GM12878 (cell line): Measurements from ENCODE around the gene AK8. TPM values are rescaled to one million over a fixed set of nuclear protein-coding genes. Genes with fewer than 3 reads are reported as not detected.

Source experiments
- ATAC-seq: fragments of 200-7000 bp; cut with Tn5 transposase; 3 replicates; pipeline ENCODE4 v1.9.1; 2020; ENCODE audit warnings: mild to moderate bottlenecking, moderate library complexity
- BruUV-seq: library from RNA; stranded (reverse); fragments of 400-500 nt; replicated peaks from 2 replicates; lab custom pipeline; 2021; lab: Mats Ljungman, UMichigan
- CTCF ChIA-PET: fragments of 300-600 bp; sonication (Branson Sonifier 250); formaldehyde crosslinking; extraction: SDS; loops from one replicate; lab custom pipeline; 2021; ENCODE audit warnings: inconsistent platforms; lab: Yijun Ruan, JAX
- POLR2A ChIA-PET: fragments of 350-600 bp; formaldehyde crosslinking; extraction: SDS; loops from one replicate; lab custom pipeline; 2021; ENCODE audit warnings: inconsistent platforms; lab: Charles Lee
- RAD21 ChIA-PET: fragments of 300-600 bp; sonication (Branson Sonifier 250); formaldehyde crosslinking; loops from one replicate; lab custom pipeline; 2023; ENCODE audit warnings: antibody characterized with exemption; ENCODE audit not compliant: unreplicated experiment; lab: Charles Lee
- SMC1A ChIA-PET: fragments of 300-600 bp; sonication (Branson Sonifier 250); formaldehyde crosslinking; loops from one replicate; lab custom pipeline; 2023; ENCODE audit not compliant: unreplicated experiment, uncharacterized antibody; lab: Charles Lee
- DNase-seq: peaks from one replicate; pipeline ENCODE4 v3.0.0-alpha.2; 2011; ENCODE audit warnings: low read depth, low spot score
- FAIRE-seq: peaks from 3 replicates; lab custom pipeline; 2011; peaks lifted over from hg19 to GRCh38; lab: Jason Lieb, UNC
- H2AFZ ChIP-seq: 2 replicates; pipeline ENCODE4 v1.6.0; 2011; ENCODE audit warnings: low read depth, low read length, control low read depth; ENCODE audit not compliant: control insufficient read depth
- H3K27ac ChIP-seq: 2 replicates; pipeline ENCODE4 v1.5.1; 2011; ENCODE audit warnings: control low read depth; ENCODE audit not compliant: control insufficient read depth, insufficient read depth
- H3K27me3 ChIP-seq, 2 experiments: replicated peaks in 1 of 2; 2 replicates each; pipeline versions ENCODE4 v1.6.0 to v1.6.1; 2011; ENCODE audit warnings: low read length in 1 of 2; ENCODE audit not compliant: control insufficient read depth in 2 of 2, insufficient read depth in 2 of 2
- H3K36me3 ChIP-seq, 2 experiments: 2 replicates each; pipeline ENCODE4 v1.5.1; 2011; ENCODE audit warnings: low read length in 1 of 2; ENCODE audit not compliant: control insufficient read depth in 2 of 2, insufficient read depth in 2 of 2
- H3K4me1 ChIP-seq: 2 replicates; pipeline ENCODE4 v1.6.1; 2011; ENCODE audit warnings: mild to moderate bottlenecking, low read length, moderate library complexity, mixed read lengths; ENCODE audit not compliant: control insufficient read depth, insufficient read depth
- H3K4me2 ChIP-seq: 2 replicates; pipeline ENCODE4 v1.6.0; 2011; ENCODE audit warnings: control low read depth; ENCODE audit not compliant: control insufficient read depth, insufficient read depth
- H3K4me3 ChIP-seq: fragments of 200-600 bp; sonication (generic); 2 replicates; pipeline ENCODE4 v1.5.1; 2016
- H3K79me2 ChIP-seq: 2 replicates; pipeline ENCODE4 v1.6.0; 2011; ENCODE audit warnings: low read length; ENCODE audit not compliant: control insufficient read depth, insufficient read depth
- H3K9ac ChIP-seq: 2 replicates; pipeline ENCODE4 v1.8.0; 2011; ENCODE audit warnings: low read length, control low read depth, mixed read lengths; ENCODE audit not compliant: control insufficient read depth, insufficient read depth
- H3K9me3 ChIP-seq: replicated peaks from 3 replicates; pipeline ENCODE4 v1.5.1; 2011; ENCODE audit warnings: mild to moderate bottlenecking, low read length; ENCODE audit not compliant: control insufficient read depth, insufficient read depth
- H4K20me1 ChIP-seq: 2 replicates; pipeline ENCODE4 v1.6.0; 2011; ENCODE audit not compliant: control insufficient read depth, insufficient read depth
- ATF7 ChIP-seq: fragments of 450-650 bp; IDR thresholded peaks from 2 replicates; pipeline ENCODE4 v1.6.1; 2016; ENCODE audit warnings: low read depth, mild to moderate bottlenecking
- BMI1 ChIP-seq: fragments of 450-650 bp; IDR thresholded peaks from 2 replicates; pipeline ENCODE4 v1.6.1; 2016; ENCODE audit warnings: mild to moderate bottlenecking, moderate library complexity, borderline replicate concordance
- EGR1 ChIP-seq, 2 experiments: IDR thresholded peaks; 1 replicate in 1 of 2; 2 replicates in 1 of 2; pipeline ENCODE4 v1.6.1; 2011 to 2012; ENCODE audit warnings: low read depth in 2 of 2, low read length in 2 of 2, borderline replicate concordance in 1 of 2, mild to moderate bottlenecking in 1 of 2, moderate library complexity in 1 of 2
- GATAD2B ChIP-seq: fragments of 450-650 bp; conservative IDR thresholded peaks from 2 replicates; pipeline ENCODE4 v1.6.1; 2017; ENCODE audit warnings: low read depth, mild to moderate bottlenecking, moderate library complexity
- IKZF2 ChIP-seq, 2 experiments: fragments of 450-650 bp; IDR thresholded peaks; 2 replicates each; pipeline ENCODE4 v1.6.1; 2017; ENCODE audit warnings: mild to moderate bottlenecking in 2 of 2, moderate library complexity in 2 of 2
- IRF4 ChIP-seq: IDR thresholded peaks from 2 replicates; pipeline ENCODE4 v1.6.1; 2011; ENCODE audit warnings: low read depth, low read length
- JUND ChIP-seq: IDR thresholded peaks from 2 replicates; pipeline ENCODE4 v1.6.1; 2012; ENCODE audit warnings: low read depth, mild to moderate bottlenecking, low read length, improper control_type of control experiment, moderate library complexity
- NFYB ChIP-seq: IDR thresholded peaks from 2 replicates; pipeline ENCODE4 v1.6.1; 2011; ENCODE audit warnings: low read depth, mild to moderate bottlenecking, low read length, improper control_type of control experiment, moderate library complexity; ENCODE audit not compliant: insufficient read depth
- POLR2AphosphoS5 ChIP-seq: IDR thresholded peaks from 2 replicates; pipeline ENCODE4 v1.6.1; 2011; ENCODE audit warnings: mild to moderate bottlenecking, low read length, inconsistent platforms
- RB1 ChIP-seq: fragments of 450-650 bp; formaldehyde crosslinking; IDR thresholded peaks from 2 replicates; pipeline ENCODE4 v1.6.1; 2017; ENCODE audit warnings: mild to moderate bottlenecking, borderline replicate concordance
- TCF12 ChIP-seq: IDR thresholded peaks from 2 replicates; pipeline ENCODE4 v1.6.1; 2011; ENCODE audit warnings: low read depth, mild to moderate bottlenecking, low read length
- ZNF217 ChIP-seq: fragments of 450-650 bp; IDR thresholded peaks from 2 replicates; pipeline ENCODE4 v1.6.1; 2017; ENCODE audit warnings: antibody characterized with exemption, mild to moderate bottlenecking
- WGBS: methylation state at CpG from one replicate; pipeline ENCODE4 v1.1.6; 2016; ENCODE audit warnings: low lambda C conversion rate; ENCODE audit not compliant: insufficient replicate concordance, insufficient coverage; ENCODE audit errors: missing lambda C conversion rate; 5-methylcytosine and 5-hydroxymethylcytosine counted together
- in situ Hi-C: fragments of 300-500 bp; cut with MboI; formaldehyde crosslinking; loops from 9 replicates; pipeline ENCODE4 v1.14.3; 2018; ENCODE audit warnings: mixed read lengths
- intact Hi-C: fragments of 100-400 bp; cut with micrococcal nuclease; formaldehyde crosslinking; loops from one replicate; pipeline ENCODE4 v1.14.2; 2022; ENCODE audit not compliant: unreplicated experiment
- polyA plus RNA-seq, 11 experiments: library from polyadenylated mRNA; depleted of rRNA in 4 of 11; unstranded in 6 of 11; stranded (reverse) in 5 of 11; fragments of >200 nt; fragmentation: Nextera tagmentation in 4 of 11; fragmentation: Illumina TruSeq in 1 of 11; extraction: Ambion mirVana in 4 of 11; extraction: Trizol in 1 of 11; gene quantifications; 1 replicate in 1 of 11; 2 replicates in 10 of 11; pipeline versions ENCODE4 v1.2.1 to v1.2.3, GENCODE V29; 2011 to 2016; ENCODE audit warnings: inconsistent platforms in 2 of 11, missing spikeins in 2 of 11, low read depth in 1 of 11
- total RNA-seq, 4 experiments: library from RNA; depleted of rRNA in 3 of 4; stranded (reverse); fragments of >200 nt in 3 of 4; fragmentation: Illumina TruSeq in 1 of 4; extraction: Trizol in 1 of 4; gene quantifications; 2 replicates each; pipeline versions ENCODE4 v1.2.1 to v1.2.3, GENCODE V29; 2013 to 2021
- TF ChIP-seq, protein P1 (sequence below): fragments of 450-650 bp; IDR thresholded peaks from 2 replicates; pipeline ENCODE4 v1.6.1; 2017; ENCODE audit warnings: low read depth, mild to moderate bottlenecking, moderate library complexity
- TF ChIP-seq, protein P2 (sequence below): fragments of 450-650 bp; IDR thresholded peaks from 2 replicates; pipeline ENCODE4 v1.6.1; 2017; ENCODE audit warnings: mild to moderate bottlenecking, moderate library complexity

The AK8 gene
- total and polyA plus RNA-seq, 10 of the 15 experiments (the other 5 are each of a cell fraction or from before 2014, with no cell fraction given), result 0.03 to 0.12 (median 0.06) TPM; not detected in 5

DNA sequence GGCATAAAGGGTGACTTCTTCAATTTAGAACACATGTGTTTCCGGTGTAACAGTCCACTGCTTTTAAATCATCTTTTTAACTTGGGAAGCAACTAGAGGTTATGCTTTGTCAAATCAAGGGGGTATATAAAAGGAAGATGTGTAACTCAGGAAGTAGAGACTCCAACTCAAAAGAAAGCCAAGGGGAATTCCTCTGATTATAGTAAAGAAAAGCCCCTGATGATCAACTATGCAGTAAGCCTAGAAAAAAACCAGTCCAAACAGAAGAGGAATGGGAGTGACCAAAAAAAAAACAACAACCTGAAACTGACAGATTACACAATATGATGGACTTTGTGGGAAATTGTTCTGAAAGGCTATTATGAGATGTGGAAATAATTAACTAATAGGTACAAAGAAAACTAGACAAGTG is 90.3 kb downstream of the AK8 start:
- ChIA-PET RAD21 (interaction anchor here (0.7 kb wide), 1 partner anchor 18 kb away, joined by 3 read pairs; no protein-coding TSS in a partner anchor), SMC1A (interaction anchor here (0.9 kb wide), 1 partner anchor 18 kb away, joined by 3 read pairs; no protein-coding TSS in a partner anchor), CTCF (interaction anchor here (0.7 to 0.9 kb wide), 2 partner anchors 120 to 532 kb away, joined by 3 read pairs; no protein-coding TSS in a partner anchor), POLR2A (no interaction called here)
- Histone ChIP-seq H3K27ac (no peak overlapping the region), H3K79me2 (no peaks in the 10 kb centered on the region), H3K4me1 (no peaks in the 10 kb centered on the region), H4K20me1 (no peaks in the 10 kb centered on the region), H3K9ac (no peak overlapping the region), H3K4me2 (no peak overlapping the region), H3K4me3 (no peak overlapping the region), H3K27me3 (0 out of 4 replicates have a peak, but pooled peaks cover 0 to 2% of the 10 kb centered on the region in 2 experiments), H2AFZ (no peak overlapping the region), H3K36me3 (no peaks in the 10 kb centered on the region), H3K9me3 (no peaks in the 10 kb centered on the region)
- FAIRE-seq (peak; percentile 44), ATAC-seq (peak; percentile 69), DNase-seq (peak; percentile 7)
- TF ChIP-seq ATF7 (no peak), GATAD2B (no peak), IKZF2 (IDR thresholded peaks at IDR 0.05) (peak; percentile 34 to 40; a peak in 1 of 4 replicates), ZNF217 (no peak), RB1 (no peak), EGR1 (IDR thresholded peaks at IDR 0.05; ENCODE audit: borderline replicate concordance in 1 of 2, low read depth in 2 of 2, low read length in 2 of 2) (no peak), IRF4 (no peak), BMI1 (no peak), NFYB (no peak), JUND (no peak), POLR2AphosphoS5 (no peak), TCF12 (no peak)
- TF ChIP-seq, protein P1, sequence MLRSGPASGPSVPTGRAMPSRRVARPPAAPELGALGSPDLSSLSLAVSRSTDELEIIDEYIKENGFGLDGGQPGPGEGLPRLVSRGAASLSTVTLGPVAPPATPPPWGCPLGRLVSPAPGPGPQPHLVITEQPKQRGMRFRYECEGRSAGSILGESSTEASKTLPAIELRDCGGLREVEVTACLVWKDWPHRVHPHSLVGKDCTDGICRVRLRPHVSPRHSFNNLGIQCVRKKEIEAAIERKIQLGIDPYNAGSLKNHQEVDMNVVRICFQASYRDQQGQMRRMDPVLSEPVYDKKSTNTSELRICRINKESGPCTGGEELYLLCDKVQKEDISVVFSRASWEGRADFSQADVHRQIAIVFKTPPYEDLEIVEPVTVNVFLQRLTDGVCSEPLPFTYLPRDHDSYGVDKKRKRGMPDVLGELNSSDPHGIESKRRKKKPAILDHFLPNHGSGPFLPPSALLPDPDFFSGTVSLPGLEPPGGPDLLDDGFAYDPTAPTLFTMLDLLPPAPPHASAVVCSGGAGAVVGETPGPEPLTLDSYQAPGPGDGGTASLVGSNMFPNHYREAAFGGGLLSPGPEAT, result 0 out of 2 replicates have a peak, but pooled peaks have one; percentile 29
- TF ChIP-seq, protein P2, sequence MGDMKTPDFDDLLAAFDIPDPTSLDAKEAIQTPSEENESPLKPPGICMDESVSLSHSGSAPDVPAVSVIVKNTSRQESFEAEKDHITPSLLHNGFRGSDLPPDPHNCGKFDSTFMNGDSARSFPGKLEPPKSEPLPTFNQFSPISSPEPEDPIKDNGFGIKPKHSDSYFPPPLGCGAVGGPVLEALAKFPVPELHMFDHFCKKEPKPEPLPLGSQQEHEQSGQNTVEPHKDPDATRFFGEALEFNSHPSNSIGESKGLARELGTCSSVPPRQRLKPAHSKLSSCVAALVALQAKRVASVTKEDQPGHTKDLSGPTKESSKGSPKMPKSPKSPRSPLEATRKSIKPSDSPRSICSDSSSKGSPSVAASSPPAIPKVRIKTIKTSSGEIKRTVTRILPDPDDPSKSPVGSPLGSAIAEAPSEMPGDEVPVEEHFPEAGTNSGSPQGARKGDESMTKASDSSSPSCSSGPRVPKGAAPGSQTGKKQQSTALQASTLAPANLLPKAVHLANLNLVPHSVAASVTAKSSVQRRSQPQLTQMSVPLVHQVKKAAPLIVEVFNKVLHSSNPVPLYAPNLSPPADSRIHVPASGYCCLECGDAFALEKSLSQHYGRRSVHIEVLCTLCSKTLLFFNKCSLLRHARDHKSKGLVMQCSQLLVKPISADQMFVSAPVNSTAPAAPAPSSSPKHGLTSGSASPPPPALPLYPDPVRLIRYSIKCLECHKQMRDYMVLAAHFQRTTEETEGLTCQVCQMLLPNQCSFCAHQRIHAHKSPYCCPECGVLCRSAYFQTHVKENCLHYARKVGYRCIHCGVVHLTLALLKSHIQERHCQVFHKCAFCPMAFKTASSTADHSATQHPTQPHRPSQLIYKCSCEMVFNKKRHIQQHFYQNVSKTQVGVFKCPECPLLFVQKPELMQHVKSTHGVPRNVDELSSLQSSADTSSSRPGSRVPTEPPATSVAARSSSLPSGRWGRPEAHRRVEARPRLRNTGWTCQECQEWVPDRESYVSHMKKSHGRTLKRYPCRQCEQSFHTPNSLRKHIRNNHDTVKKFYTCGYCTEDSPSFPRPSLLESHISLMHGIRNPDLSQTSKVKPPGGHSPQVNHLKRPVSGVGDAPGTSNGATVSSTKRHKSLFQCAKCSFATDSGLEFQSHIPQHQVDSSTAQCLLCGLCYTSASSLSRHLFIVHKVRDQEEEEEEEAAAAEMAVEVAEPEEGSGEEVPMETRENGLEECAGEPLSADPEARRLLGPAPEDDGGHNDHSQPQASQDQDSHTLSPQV, result no peak
- in situ Hi-C loops (no loop called here), intact Hi-C loops (no loop called here)
- 0% methylated on average over 1 of the region's 1 CpG for WGBS
- BruUV-seq, result no TSS peak
